Measurements from ENCODE around the gene OOEP.
"Not testable (repeated sequence)": the region's sequence is repeated elsewhere in the genome, so short reads cannot be mapped to it uniquely, and the experiment has no call there.

The OOEP gene

DNA sequence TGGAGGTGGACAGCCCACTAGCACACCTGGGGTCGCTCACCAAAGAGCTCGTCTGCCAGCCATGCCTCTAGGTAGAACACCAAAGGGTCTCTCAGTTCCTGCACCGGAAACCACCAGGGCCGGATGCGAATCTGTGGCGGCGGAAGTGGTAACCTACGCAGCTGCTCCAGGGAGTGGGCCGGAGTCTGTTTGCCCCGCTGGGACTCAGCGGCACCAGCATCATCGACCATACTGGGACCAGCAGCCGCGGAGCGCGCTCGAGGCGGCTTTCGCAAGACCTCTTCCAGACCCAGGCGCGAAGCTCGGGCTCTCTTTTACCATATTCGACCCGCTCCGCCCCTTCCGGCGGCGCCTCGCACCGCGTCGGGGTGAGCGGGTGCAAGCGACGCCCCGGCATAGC is at the start of gene OOEP:
Gene OOEP, minus strand, starts transcription at position 335 of the 400 bp plus-strand sequence. Its CDS starts 105 bp downstream, at position 230.
- peaks cover 0 to 3% of the 10 kb centered on the region in 2 donors for H3K27me3 Mint-ChIP-seq
- H3K36me3 Mint-ChIP-seq: peaks cover 0 to 9% of the 10 kb centered on the region in 2 donors
- H3K4me1 Mint-ChIP-seq: no peaks in the 10 kb centered on the region
- DNase-seq: no peak
- H3K9me3 Mint-ChIP-seq: peaks cover 4 to 9% of the 10 kb centered on the region in 2 donors
- H3K4me3 Mint-ChIP-seq: no peak within 1 kb of the TSS
- no peak for ATAC-seq (replicated peaks)
- no peak within 1 kb of the TSS for H3K27ac Mint-ChIP-seq

DNA sequence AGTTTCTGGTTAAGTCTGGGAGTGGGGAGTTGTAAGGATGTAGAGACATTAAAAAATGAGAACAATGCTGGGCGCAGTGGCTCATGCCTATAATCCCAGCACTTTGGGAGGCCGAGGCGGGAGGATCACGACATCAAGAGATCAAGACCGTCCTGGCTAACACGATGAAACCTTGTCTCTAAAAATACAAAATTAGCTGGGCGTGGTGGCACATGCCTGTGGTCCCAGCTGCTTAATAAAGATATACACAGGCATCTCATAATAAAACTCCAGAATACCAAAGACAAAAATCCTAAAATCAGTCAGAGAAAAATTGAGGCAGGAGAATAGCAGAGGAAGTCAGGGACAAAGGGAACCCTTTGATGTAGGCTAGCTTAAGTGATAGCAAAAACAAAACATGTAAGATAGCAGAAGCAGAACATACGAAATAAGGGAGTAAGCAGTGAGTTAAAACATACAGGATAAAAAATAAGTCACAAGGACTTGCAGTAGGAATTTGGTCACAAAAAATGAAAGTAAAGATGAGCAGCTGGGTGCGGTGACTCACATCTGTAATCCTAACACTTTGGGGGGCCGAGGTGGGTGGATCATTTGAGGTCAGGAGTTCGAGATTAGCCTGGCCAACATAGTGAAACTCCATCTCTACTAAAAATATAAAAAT is 48.5 kb upstream of the OOEP start:
- Mint-ChIP-seq H3K27me3 (no peaks in the 10 kb centered on the region), H3K27ac (no peak overlapping the region), H3K9me3 (no peaks in the 10 kb centered on the region), H3K4me1 (no peaks in the 10 kb centered on the region), H3K4me3 (no peak overlapping the region), H3K36me3 (peaks cover 12 to 30% of the 10 kb centered on the region in 2 donors)
- no peak for ATAC-seq (replicated peaks)
- no peak for DNase-seq

DNA sequence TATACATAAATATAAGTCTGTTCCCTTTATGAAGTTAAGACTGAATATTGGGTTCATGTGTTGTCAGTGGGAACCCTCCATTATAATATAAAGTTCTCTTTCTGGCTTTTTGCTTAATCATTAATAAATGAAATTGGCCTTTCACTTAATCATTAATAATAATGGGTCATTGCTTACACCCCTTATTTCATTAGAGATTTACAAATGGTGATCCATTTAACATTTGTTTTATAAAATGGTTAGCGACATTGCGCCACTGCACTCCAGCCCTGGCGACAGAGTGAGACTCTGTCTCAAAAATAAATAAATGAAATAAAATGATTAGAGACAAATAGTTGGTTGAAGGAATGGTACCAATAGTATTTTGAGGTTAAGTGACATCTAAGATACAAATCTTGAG is 43.4 kb upstream of the OOEP start:
- ATAC-seq (replicated peaks) (no peak), DNase-seq (no peak)
- H3K4me3 Mint-ChIP-seq: no peak overlapping the region
- no peaks in the 10 kb centered on the region for H3K27me3 Mint-ChIP-seq
- no peaks in the 10 kb centered on the region for H3K9me3 Mint-ChIP-seq
- H3K4me1 Mint-ChIP-seq: no peaks in the 10 kb centered on the region
- H3K27ac Mint-ChIP-seq: no peak overlapping the region
- peaks cover 7 to 22% of the 10 kb centered on the region in 2 donors for H3K36me3 Mint-ChIP-seq

- Mint-ChIP-seq H3K9me3 (no peaks in the 10 kb centered on the region), H3K27ac (no peak overlapping the region), H3K4me1 (no peaks in the 10 kb centered on the region), H3K27me3 (no peaks in the 10 kb centered on the region), H3K4me3 (no peak overlapping the region), H3K36me3 (peaks cover 3 to 4% of the 10 kb centered on the region in 2 donors)
- no peak for DNase-seq
- ATAC-seq (replicated peaks): no peak
These were observed 39.7 kb upstream of the OOEP start for GRCh38 chr6:73409395-73409794.

GRCh38 chr6:73400656-73401055 is 31.0 kb upstream of the OOEP start:
- Mint-ChIP-seq H3K27me3 (no peaks in the 10 kb centered on the region), H3K4me1 (no peaks in the 10 kb centered on the region)

DNA sequence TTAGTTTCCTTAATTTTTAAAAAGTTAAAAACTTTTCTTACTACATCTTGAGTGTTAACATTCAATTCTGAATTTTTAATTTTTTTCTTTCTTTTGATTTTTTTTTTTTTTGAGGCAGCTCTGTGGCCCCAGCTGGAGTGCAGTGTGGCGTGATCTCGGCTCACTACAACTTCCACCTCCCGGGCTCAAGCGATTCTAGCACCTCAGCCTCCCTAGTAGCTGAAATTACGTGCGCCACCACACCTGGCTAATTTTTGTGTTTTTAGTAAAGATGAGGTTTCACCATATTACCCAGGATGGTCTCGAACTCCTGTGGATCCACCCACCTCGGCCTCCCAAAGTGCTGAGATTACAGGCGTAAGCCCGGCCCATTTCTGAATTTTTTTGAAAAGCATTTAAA is 26.2 kb upstream of the OOEP start:
- no peak for DNase-seq
- no peak overlapping the region for H3K27ac Mint-ChIP-seq
- H3K27me3 Mint-ChIP-seq: no peaks in the 10 kb centered on the region
- H3K4me1 Mint-ChIP-seq: no peaks in the 10 kb centered on the region
- ATAC-seq (replicated peaks): no peak
- no peaks in the 10 kb centered on the region for H3K36me3 Mint-ChIP-seq
- no peak overlapping the region for H3K4me3 Mint-ChIP-seq
- H3K9me3 Mint-ChIP-seq: peaks cover 3 to 5% of the 10 kb centered on the region in 2 donors

More at GRCh38 chr6:73400656-73401055, 31.0 kb upstream of the OOEP start:
- no peaks in the 10 kb centered on the region for H3K9me3 Mint-ChIP-seq
- no peak for DNase-seq
- H3K27ac Mint-ChIP-seq: no peak overlapping the region
- H3K4me3 Mint-ChIP-seq: no peak overlapping the region
- H3K36me3 Mint-ChIP-seq: no peaks in the 10 kb centered on the region
- ATAC-seq (replicated peaks): no peak

GRCh38 chr6:73394577-73395354 is 25.1 kb upstream of the OOEP start, which contains the start of gene DDX43:
Gene DDX43, plus strand, starts transcription at chr6:73394828. Its CDS starts 78 bp downstream, at chr6:73394906.
- no peaks in the 10 kb centered on the region for H3K27me3 Mint-ChIP-seq
- peak within 1 kb of the TSS; percentile 83 to 88 for H3K4me3 Mint-ChIP-seq
- peaks cover 3 to 5% of the 10 kb centered on the region in 2 donors for H3K9me3 Mint-ChIP-seq
- H3K36me3 Mint-ChIP-seq: no peaks in the 10 kb centered on the region
- ATAC-seq (replicated peaks): peak; percentile 89 to 91
- peak within 1 kb of the TSS; percentile 96 for H3K27ac Mint-ChIP-seq
- peak; percentile 55 for DNase-seq
- no peaks in the 10 kb centered on the region for H3K4me1 Mint-ChIP-seq

- Mint-ChIP-seq H3K27me3 (no peaks in the 10 kb centered on the region), H3K4me3 (no peak overlapping the region), H3K36me3 (no peaks in the 10 kb centered on the region), H3K27ac (no peak overlapping the region), H3K4me1 (peaks cover 0 to 2% of the 10 kb centered on the region in 2 donors), H3K9me3 (peaks cover 3 to 5% of the 10 kb centered on the region in 2 donors)
- DNase-seq (no peak), ATAC-seq (replicated peaks) (no peak)
These were observed 23.6 kb upstream of the OOEP start for GRCh38 chr6:73393278-73393677.

GRCh38 chr6:73392188-73392587 is 22.5 kb upstream of the OOEP start:
- not testable (repeated sequence) for H3K27me3 Mint-ChIP-seq; DNase-seq; H3K4me3 Mint-ChIP-seq; H3K27ac Mint-ChIP-seq; ATAC-seq (replicated peaks); H3K36me3 Mint-ChIP-seq; H3K9me3 Mint-ChIP-seq; H3K4me1 Mint-ChIP-seq

DNA sequence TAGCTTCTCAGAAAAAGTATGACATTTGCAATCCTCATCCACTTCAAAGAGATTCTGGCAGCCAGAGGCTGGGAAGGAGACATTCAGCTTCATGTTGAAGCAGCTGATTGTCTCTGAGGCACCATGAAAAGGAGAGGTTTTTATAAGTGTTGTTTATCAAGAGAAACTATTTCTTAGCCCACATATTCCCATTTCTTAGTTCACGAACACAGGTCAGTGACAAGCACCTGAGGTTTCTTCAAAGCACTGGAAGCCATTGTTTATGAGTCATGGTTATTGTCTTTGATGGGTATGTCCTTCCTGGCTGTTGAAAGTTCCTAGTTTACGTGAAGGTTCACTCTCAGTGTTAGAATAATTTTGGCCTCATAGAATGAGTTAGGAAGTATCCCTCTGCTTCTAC is 22.0 kb upstream of the OOEP start:
- no peaks in the 10 kb centered on the region for H3K27me3 Mint-ChIP-seq
- no peak for DNase-seq
- H3K4me3 Mint-ChIP-seq: no peak overlapping the region
- no peak for ATAC-seq (replicated peaks)
- H3K36me3 Mint-ChIP-seq: no peaks in the 10 kb centered on the region
- peaks cover 3 to 5% of the 10 kb centered on the region in 2 donors for H3K9me3 Mint-ChIP-seq
- peaks cover 0 to 2% of the 10 kb centered on the region in 2 donors for H3K4me1 Mint-ChIP-seq
- no peak overlapping the region for H3K27ac Mint-ChIP-seq

DNA sequence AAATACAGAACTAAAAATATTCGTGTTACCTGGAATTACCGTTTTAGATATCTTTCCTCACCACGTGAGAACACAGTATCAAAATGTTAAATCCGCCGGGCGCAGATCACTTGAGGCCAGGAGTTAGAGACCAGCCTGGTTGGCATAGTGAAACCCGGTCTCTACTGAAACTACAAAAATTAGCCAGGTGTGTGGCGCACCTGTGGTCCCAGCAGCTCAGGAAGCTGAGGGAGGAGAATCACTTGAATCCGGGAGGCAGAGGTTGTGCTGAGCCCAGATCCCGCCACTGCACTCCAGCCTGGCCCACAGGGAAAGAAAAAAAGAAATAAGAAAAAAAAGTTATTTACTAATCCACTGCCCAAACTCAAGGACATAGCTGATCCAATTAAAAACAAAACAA is 20.2 kb upstream of the OOEP start:
- Mint-ChIP-seq H3K27ac (no peak overlapping the region), H3K9me3 (peaks cover 2% of the 10 kb centered on the region in 2 donors), H3K27me3 (no peaks in the 10 kb centered on the region), H3K4me1 (peaks cover 0 to 2% of the 10 kb centered on the region in 2 donors), H3K4me3 (no peak overlapping the region), H3K36me3 (no peaks in the 10 kb centered on the region)
- no peak for DNase-seq
- no peak for ATAC-seq (replicated peaks)

DNA sequence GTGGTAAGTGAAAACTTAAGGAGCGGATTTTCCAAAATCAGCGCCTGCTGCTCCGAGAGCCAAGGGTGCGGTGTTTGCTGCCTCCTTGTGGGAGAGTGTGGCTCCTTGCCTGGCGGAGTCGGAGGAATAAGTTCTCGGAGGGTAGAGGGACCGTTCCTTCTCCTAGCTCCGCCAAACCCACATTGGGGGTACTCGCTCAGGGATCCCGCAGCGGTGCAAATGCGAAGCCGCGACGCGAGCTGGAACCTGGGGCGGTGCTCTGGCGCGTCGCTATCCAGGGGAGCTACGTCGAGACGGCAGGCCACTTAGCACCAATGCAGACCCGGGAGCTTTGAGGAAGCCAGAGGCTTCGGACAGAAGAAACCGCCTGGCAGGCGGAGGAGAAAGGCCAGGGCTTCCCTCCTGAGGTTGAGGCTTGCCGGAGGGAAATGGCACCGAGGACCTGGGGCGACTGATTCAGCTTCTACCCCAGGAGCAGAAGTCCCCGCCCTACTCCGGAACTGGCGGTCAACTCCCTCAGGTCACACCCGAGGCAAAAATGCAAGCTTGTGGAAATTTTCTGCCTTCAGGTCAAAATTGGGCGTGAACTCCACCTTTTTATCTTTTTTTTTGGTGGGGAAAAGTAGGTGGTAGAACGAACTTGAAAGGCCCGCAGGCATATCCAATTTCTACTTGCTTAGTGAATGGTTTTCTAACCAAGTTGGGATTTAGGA is 19.3 kb upstream of the OOEP start:
- Mint-ChIP-seq H3K36me3 (no peaks in the 10 kb centered on the region), H3K4me1 (peaks cover 0 to 2% of the 10 kb centered on the region in 2 donors), H3K27ac (peak overlapping the region; percentile 76), H3K27me3 (no peaks in the 10 kb centered on the region), H3K9me3 (no peaks in the 10 kb centered on the region), H3K4me3 (peak overlapping the region; percentile 85 to 87)
- ATAC-seq (replicated peaks) (peak; percentile 84 to 89), DNase-seq (peak; percentile 31)

GRCh38 chr6:73388433-73388799 is 18.7 kb upstream of the OOEP start:
- ATAC-seq (replicated peaks) (peak; percentile 37 to 54), DNase-seq (no peak)
- Mint-ChIP-seq H3K4me1 (peaks cover 0 to 2% of the 10 kb centered on the region in 2 donors), H3K27ac (peak overlapping the region; percentile 76), H3K9me3 (no peaks in the 10 kb centered on the region), H3K36me3 (no peaks in the 10 kb centered on the region), H3K27me3 (no peaks in the 10 kb centered on the region), H3K4me3 (peak overlapping the region; percentile 85 to 87)

DNA sequence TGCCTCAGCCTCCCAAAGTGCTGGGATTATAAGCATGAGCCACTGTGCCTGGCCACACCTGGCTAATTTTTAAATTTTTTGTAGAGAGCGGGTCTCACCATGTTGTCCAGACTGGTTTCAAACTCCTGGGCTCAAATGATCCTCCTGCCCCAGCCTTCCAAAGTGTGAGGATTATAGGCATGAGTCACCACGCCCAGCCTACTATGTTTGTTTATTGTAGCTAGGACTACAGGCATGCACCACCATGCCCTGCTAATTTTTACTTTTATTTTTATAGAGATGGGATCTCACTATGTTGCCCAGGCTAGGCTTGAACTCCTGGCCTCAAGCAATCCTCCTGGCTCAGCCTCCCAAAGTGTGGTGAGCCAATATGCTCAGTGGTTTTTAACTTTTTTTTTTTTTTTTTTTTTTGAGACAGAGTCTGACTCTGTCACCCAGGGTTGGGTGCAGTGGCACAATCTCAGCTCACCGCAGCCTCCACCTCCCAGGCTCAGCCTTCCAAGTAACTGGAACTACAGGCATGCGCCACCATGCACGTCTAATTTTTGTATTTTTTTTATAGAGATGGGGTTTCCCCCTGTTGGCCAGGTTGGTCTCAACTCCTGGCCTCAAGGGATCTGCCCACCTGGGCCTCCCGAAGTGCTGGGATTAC is 12.9 kb upstream of the OOEP start:
- ATAC-seq (replicated peaks) (no peak), DNase-seq (no peak)
- Mint-ChIP-seq H3K9me3 (no peaks in the 10 kb centered on the region), H3K4me3 (no peak overlapping the region), H3K27me3 (no peaks in the 10 kb centered on the region), H3K27ac (no peak overlapping the region), H3K4me1 (no peaks in the 10 kb centered on the region), H3K36me3 (no peaks in the 10 kb centered on the region)

Measured in stimulated activated naive B cell treated with anti-CD40 and anti-IgM and Interleukin-4, amounts not matched to agents 10 μg/mL and 1 μg/mL and 100 μg/mL, for 72 hours (primary cell).